HT-29 (cell line): Measurements from ENCODE around the gene CAMLG. TPM values are rescaled to one million over a fixed set of nuclear protein-coding genes. Genes with fewer than 3 reads are reported as not detected.

Experiments used
- DNase-seq: peaks from one replicate; pipeline ENCODE4 v3.0.0-alpha.2; 2015; ENCODE audit warnings: low spot score
- small RNA-seq: library from RNA; depleted of rRNA; stranded (forward); fragments of <200 nt; gene quantifications from one replicate; pipeline ENCODE3, GENCODE V24; 2014
- total RNA-seq: library from RNA; depleted of rRNA; stranded (reverse); fragments of >200 nt; shearing (Covaris generic); gene quantifications from 2 replicates; pipeline ENCODE4 v1.2.3, GENCODE V29; 2014; rRNA removed

Gene CAMLG
- total RNA-seq, 1 experiment from 2014 or later, result 19.7 TPM

GRCh38 chr5:134777366-134777765 lies 39.0 kb downstream of the CAMLG start:
- no peak for DNase-seq

DNA sequence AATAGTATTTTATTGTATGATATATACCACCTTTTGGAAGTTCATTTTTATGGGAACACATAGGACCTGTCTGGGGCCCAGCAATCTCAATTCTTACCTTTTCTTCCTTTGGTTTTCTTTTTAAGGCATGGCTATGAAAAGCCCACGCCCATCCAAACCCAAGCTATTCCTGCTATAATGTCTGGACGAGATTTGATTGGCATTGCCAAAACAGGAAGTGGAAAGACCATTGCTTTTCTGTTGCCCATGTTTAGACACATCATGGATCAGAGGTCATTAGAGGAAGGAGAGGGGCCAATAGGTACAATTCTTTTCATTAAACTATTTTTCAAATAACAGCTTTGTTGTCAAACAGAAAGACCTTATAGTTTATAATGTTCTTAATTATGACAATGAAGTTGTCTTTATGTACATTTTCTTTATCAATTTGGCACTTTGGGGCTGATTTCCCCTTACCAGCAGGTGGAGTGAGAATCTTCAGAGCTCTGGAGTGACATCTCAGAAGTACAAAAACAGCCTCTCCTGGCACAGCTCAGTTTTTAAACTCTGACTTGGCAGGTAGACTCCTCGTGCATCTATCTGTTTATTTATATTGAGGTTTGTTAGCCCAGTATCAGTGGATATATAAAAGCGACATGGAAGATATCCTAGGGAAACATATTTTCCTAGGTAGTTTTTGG lies 46.0 kb downstream of the CAMLG start:
- DNase-seq, result no peak

DNA sequence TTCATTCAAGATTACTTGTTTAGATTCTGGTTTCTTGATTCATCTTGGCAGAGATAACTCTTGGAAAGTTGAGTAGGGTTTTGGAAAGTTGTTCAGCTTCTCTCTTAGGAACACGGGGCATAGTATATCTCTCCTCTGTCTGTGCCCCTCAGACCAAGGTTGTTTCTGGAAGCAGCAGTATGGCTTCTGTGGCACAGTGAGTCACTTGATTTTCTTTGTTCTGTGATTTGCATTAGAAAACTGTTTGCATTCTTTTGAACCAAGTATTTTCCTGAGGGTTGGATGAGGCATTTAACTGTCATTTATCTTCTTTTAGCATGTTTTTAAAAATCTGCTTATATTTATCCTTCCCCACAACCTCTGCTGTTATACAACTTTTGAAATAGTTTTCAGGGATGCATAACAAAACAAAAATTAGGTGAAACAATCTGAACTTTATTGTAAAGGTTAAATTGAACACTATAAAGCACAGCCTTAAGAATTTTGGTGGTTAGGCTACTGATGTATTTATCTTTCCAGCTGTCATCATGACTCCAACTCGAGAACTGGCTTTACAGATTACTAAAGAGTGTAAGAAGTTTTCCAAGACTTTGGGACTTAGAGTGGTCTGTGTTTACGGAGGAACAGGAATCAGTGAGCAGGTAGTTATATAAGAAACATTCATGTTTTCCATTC lies 46.7 kb downstream of the CAMLG start:
- DNase-seq, result no peak

- DNase-seq, result no peak
These were observed 49.3 kb downstream of the CAMLG start for GRCh38 chr5:134787692-134788091.

DNA sequence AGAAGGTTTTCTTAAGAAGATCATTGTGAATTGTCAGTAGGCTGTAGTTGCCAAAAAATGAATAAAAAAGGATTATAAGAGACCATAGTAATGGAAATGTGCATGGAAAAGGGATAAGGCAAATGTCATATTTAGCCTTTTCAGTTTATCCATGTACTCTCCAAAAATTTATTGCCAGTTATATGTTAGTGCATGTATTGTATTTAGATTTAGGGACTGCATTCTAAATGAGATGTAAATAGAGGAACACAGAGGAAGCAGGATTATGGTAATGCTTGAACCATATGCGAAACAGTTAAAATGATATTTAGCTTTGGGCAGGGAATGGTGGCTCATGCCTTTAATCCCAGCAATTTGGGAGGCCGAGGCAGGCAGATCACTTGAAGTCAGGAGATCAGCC lies 53.2 kb downstream of the CAMLG start:
- DNase-seq, result no peak

- no peak for DNase-seq
These were observed 53.9 kb downstream of the CAMLG start for GRCh38 chr5:134792286-134792685.

DNA sequence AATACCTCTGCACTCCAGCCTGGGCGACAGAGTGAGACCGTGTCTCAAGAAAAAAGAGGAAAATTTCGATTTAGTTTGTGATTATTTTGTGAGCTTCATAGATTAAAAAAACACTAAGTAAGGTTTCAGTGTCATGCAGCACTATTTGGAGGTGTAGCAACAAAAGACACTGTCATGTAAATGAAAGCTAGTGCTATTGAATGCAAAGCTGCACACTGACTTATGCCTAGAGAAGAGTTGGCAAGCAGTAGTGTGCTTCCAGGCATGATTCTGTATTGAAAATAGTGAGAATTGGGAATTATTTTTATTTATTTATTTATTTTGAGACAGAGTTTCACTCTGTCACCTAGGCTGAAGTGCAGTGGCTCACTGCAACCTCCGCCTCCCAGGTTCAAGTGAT lies 54.8 kb downstream of the CAMLG start:
- no peak for DNase-seq

DNA sequence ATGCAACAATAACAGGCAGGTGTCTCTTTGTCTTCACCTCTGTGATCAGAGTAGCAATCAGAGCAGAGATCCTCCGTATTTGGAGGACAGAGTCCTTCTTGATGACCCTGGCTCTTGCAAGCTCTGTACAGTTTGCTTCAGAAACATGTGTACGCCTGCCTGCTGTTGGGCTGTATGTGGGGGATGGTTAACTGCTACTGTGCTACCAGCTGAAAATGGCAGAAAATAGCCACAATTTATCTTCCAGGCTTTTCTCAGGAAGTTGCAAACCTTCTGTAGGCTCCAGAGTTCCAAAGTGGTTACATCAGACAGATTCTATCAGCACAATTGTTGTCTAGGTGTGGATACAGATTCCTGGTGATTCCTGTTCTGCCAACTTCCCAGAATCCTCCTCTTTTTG lies 55.7 kb downstream of the CAMLG start:
- DNase-seq, result no peak

- DNase-seq, result no peak
These were observed 56.5 kb downstream of the CAMLG start for GRCh38 chr5:134794819-134795218.

DNA sequence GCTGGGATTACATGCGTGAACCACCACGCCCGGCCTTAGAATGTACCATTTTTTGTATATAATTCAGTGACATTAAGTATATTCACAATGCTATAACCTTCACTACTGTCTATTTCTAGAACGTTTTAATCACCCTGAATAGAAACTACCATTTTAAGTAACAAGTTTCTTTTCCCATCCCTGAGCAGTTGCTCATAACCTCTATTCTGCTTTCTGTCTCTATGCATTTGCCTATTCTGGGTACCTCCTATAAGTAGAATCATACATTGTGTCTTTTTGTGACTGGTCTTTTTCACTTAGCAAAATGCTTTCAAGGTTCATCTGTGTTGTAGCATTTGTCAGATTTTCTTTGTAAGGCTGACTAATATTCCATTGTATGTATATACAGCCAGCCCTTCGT lies 60.1 kb downstream of the CAMLG start:
- no peak for DNase-seq

Small RNA genes lying within 50 kb of the gene (small RNA-seq; reads per million reads assigned to genes)
- gene RNU6-1164P (not detected), gene RNU6-757P (not detected)

Other genes with a start within 250 kb of the CAMLG start
- 47.6 and 50.1 TPM in 2 replicates for gene JADE2, start 212.9 kb upstream of the CAMLG start, total RNA-seq
- 23.6 and 23.8 TPM in 2 replicates for gene SAR1B, start 105.7 kb upstream of the CAMLG start, total RNA-seq
- gene SEC24A, start 89.8 kb upstream of the CAMLG start, total RNA-seq, result 6.2 and 6.7 TPM in 2 replicates
- gene DDX46, start 20.2 kb downstream of the CAMLG start, total RNA-seq, result 28.0 and 42.6 TPM in 2 replicates
- 19.2 and 22.0 TPM in 2 replicates for gene C5orf24, start 107.4 kb downstream of the CAMLG start, total RNA-seq
- 21.5 and 27.5 TPM in 2 replicates for gene TXNDC15, start 135.8 kb downstream of the CAMLG start, total RNA-seq
- 6.6 and 7.6 TPM in 2 replicates for gene PCBD2, start 166.6 kb downstream of the CAMLG start, total RNA-seq
- not detected in 2 replicates for gene CATSPER3, start 229.4 kb downstream of the CAMLG start, total RNA-seq